H9 (cell line): ENCODE data around the gene CNMD. TPM values are rescaled to one million over a fixed set of nuclear protein-coding genes. Genes with fewer than 3 reads are reported as not detected.

ENCODE experiments used
- DNase-seq: peaks from one replicate; pipeline ENCODE4 v3.0.0-alpha.2; 2017
- H2AFZ ChIP-seq: one replicate; pipeline ENCODE4 v1.6.1; 2013; ENCODE audit warnings: mild to moderate bottlenecking, low read length, control low read depth, moderate library complexity
- H2AK5ac ChIP-seq: 2 replicates; pipeline ENCODE4 v1.6.1; 2013; ENCODE audit warnings: low read length, control low read depth, mixed read lengths; ENCODE audit not compliant: insufficient read length
- H2BK120ac ChIP-seq: one replicate; pipeline ENCODE4 v1.6.1; 2013; ENCODE audit warnings: low read depth, mild to moderate bottlenecking, low read length, control low read depth, inconsistent platforms; ENCODE audit not compliant: poor library complexity, severe bottlenecking
- H2BK12ac ChIP-seq: 2 replicates; pipeline ENCODE4 v1.6.1; 2013; ENCODE audit warnings: low read length, control low read depth, mixed read lengths, low read depth; ENCODE audit not compliant: insufficient read length
- H2BK15ac ChIP-seq: 2 replicates; pipeline ENCODE4 v1.6.1; 2013; ENCODE audit warnings: low read depth, low read length, control low read depth
- H2BK20ac ChIP-seq: one replicate; pipeline ENCODE4 v1.6.1; 2013; ENCODE audit warnings: low read depth, mild to moderate bottlenecking, low read length, control low read depth, inconsistent platforms; ENCODE audit not compliant: poor library complexity, severe bottlenecking
- H2BK5ac ChIP-seq: 2 replicates; pipeline ENCODE4 v1.6.1; 2013; ENCODE audit warnings: low read length, control low read depth, mixed read lengths; ENCODE audit not compliant: insufficient read length
- H3K14ac ChIP-seq: 2 replicates; pipeline ENCODE4 v1.6.1; 2013; ENCODE audit warnings: low read length, control low read depth; ENCODE audit not compliant: insufficient read depth
- H3K18ac ChIP-seq: 2 replicates; pipeline ENCODE4 v1.6.1; 2013; ENCODE audit warnings: low read depth, mild to moderate bottlenecking, mixed read lengths, low read length, control low read depth; ENCODE audit not compliant: insufficient read length
- H3K23ac ChIP-seq: 2 replicates; pipeline ENCODE4 v1.6.1; 2013; ENCODE audit warnings: low read length, control low read depth, mixed read lengths, low read depth; ENCODE audit not compliant: insufficient read length
- H3K23me2 ChIP-seq: 2 replicates; pipeline ENCODE4 v1.6.1; 2013; ENCODE audit warnings: low read depth, mild to moderate bottlenecking, mixed read lengths, low read length, control low read depth; ENCODE audit not compliant: insufficient read length, poor library complexity, severe bottlenecking
- H3K27ac ChIP-seq: 2 replicates; pipeline ENCODE4 v1.5.1; 2013; ENCODE audit warnings: low read length, control low read depth, mixed read lengths, low read depth; ENCODE audit not compliant: insufficient read length
- H3K27me3 ChIP-seq: 2 replicates; pipeline ENCODE4 v1.6.1; 2013; ENCODE audit warnings: low read length, control low read depth, inconsistent platforms; ENCODE audit not compliant: insufficient read depth
- H3K4ac ChIP-seq: 2 replicates; pipeline ENCODE4 v1.6.1; 2013; ENCODE audit warnings: low read depth, mild to moderate bottlenecking, control low read depth, inconsistent platforms, low read length, moderate library complexity
- H3K4me1 ChIP-seq: 2 replicates; pipeline ENCODE4 v1.6.1; 2013; ENCODE audit warnings: low read length, control low read depth, inconsistent platforms; ENCODE audit not compliant: insufficient read depth
- H3K4me2 ChIP-seq: 2 replicates; pipeline ENCODE4 v1.6.1; 2013; ENCODE audit warnings: low read length, control low read depth, mixed read lengths; ENCODE audit not compliant: insufficient read length, insufficient read depth
- H3K56ac ChIP-seq: 2 replicates; pipeline ENCODE4 v1.6.1; 2013; ENCODE audit warnings: low read depth, mild to moderate bottlenecking, mixed read lengths, low read length, control low read depth; ENCODE audit not compliant: insufficient read length
- H3K79me1 ChIP-seq: 2 replicates; pipeline ENCODE4 v1.6.1; 2013; ENCODE audit warnings: low read depth, mild to moderate bottlenecking, moderate library complexity, low read length, control low read depth, inconsistent platforms; ENCODE audit not compliant: insufficient read depth, poor library complexity, severe bottlenecking
- H3K79me2 ChIP-seq: 2 replicates; pipeline ENCODE4 v1.6.1; 2013; ENCODE audit warnings: low read length, control low read depth, inconsistent platforms; ENCODE audit not compliant: insufficient read depth
- H3K9ac ChIP-seq: 2 replicates; pipeline ENCODE4 v1.6.1; 2013; ENCODE audit warnings: low read length, control low read depth, mixed read lengths; ENCODE audit not compliant: insufficient read length; ENCODE audit errors: extremely low read depth
- H3K9me3 ChIP-seq: one replicate; pipeline ENCODE4 v1.6.1; 2013; ENCODE audit warnings: low read depth, low read length, inconsistent platforms; ENCODE audit not compliant: control insufficient read depth
- H3T11ph ChIP-seq: one replicate; pipeline ENCODE4 v1.6.1; 2013; ENCODE audit warnings: mild to moderate bottlenecking, low read length, control low read depth, inconsistent platforms
- H4K20me1 ChIP-seq: one replicate; pipeline ENCODE4 v1.6.1; 2013; ENCODE audit not compliant: control insufficient read depth, insufficient read length, insufficient read depth
- H4K5ac ChIP-seq: 2 replicates; pipeline ENCODE4 v1.6.1; 2013; ENCODE audit warnings: low read depth, mild to moderate bottlenecking, mixed read lengths, low read length, control low read depth; ENCODE audit not compliant: insufficient read length
- H4K8ac ChIP-seq: replicated peaks from 2 replicates; pipeline ENCODE4 v1.6.1; 2013; ENCODE audit warnings: low read length, control low read depth, mixed read lengths, low read depth; ENCODE audit not compliant: insufficient read length
- H4K91ac ChIP-seq: 2 replicates; pipeline ENCODE4 v1.6.1; 2013; ENCODE audit warnings: low read depth, mild to moderate bottlenecking, moderate library complexity, mixed read lengths, low read length, control low read depth; ENCODE audit not compliant: insufficient read length
- H3K27ac Mint-ChIP-seq, 3 experiments: 2 replicates in 2 of 3; 3 replicates in 1 of 3; pipeline ENCODE4 v1.8.0; 2020 to 2021; ENCODE audit warnings: mixed read lengths in 3 of 3, mild to moderate bottlenecking in 1 of 3, moderate library complexity in 1 of 3
- H3K27me3 Mint-ChIP-seq: 2 replicates; pipeline ENCODE4 v1.8.0; 2021; ENCODE audit warnings: low read depth, mild to moderate bottlenecking, moderate library complexity, mixed read lengths
- H3K36me3 Mint-ChIP-seq, 3 experiments: 2 replicates in 2 of 3; 3 replicates in 1 of 3; pipeline ENCODE4 v1.8.0; 2020 to 2021; ENCODE audit warnings: low read depth in 3 of 3, mixed read lengths in 3 of 3; ENCODE audit not compliant: insufficient read depth in 1 of 3
- H3K4me1 Mint-ChIP-seq, 2 experiments: 2 replicates each; pipeline ENCODE4 v1.8.0; 2020; ENCODE audit warnings: mixed read lengths in 2 of 2
- H3K4me3 Mint-ChIP-seq, 2 experiments: 2 replicates in 1 of 2; 3 replicates in 1 of 2; pipeline ENCODE4 v1.8.0; 2020 to 2021; ENCODE audit warnings: mild to moderate bottlenecking in 2 of 2, mixed read lengths in 2 of 2, moderate library complexity in 1 of 2
- H3K9me3 Mint-ChIP-seq, 2 experiments: 2 replicates in 1 of 2; 3 replicates in 1 of 2; pipeline ENCODE4 v1.8.0; 2020; ENCODE audit warnings: mild to moderate bottlenecking in 2 of 2, mixed read lengths in 2 of 2, moderate library complexity in 1 of 2
- WGBS: extraction: QIAGEN DNeasy Blood & Tissue Kit; methylation state at CpG from one replicate; pipeline ENCODE4 v1.1.7; 2013; ENCODE audit warnings: missing lambda C conversion rate, low lambda C conversion rate, mixed read lengths; ENCODE audit not compliant: insufficient read length; ENCODE audit errors: extremely low coverage; 5-methylcytosine and 5-hydroxymethylcytosine counted together
- total RNA-seq: library from RNA; stranded (reverse); gene quantifications from 2 replicates; pipeline ENCODE4 v1.2.1, GENCODE V29; 2021
- TF ChIP-seq, protein P1 (sequence below): fragments of 200-600 bp; sonication (generic); conservative IDR thresholded peaks from 3 replicates; pipeline ENCODE4 v1.8.0; 2021; ENCODE audit warnings: antibody characterized with exemption, mild to moderate bottlenecking

CNMD gene
- total RNA-seq, 1 experiment from 2014 or later, result 96.0 TPM

DNA sequence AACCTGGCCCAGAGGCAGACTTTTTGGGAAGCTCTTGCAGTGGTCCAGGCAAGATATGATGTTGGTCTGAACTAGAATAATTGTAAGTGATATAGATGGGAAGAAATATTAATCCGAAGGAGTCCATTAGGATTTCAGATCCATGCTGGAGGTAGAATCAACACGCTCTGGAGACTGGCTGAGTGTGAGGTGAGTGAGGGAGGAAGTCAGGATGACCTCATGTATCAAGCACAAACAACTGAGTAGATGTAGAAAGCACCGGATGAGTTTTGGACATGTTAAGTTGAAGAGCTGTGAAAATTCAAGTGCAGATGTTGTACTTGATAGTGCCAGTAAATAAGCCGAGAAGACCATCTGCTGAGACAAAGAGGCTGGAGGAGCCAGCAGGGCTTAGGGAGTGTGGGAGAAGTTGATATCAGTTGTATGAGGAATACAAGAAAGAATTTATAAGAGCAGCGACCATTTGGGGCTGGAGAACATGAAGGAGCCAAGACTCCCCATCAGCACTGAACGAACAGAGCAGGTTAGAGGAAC lies 5.3 kb upstream of the CNMD start:
- H3K79me2 ChIP-seq, result no peaks in the 10 kb centered on the region
- Mint-ChIP-seq H3K27ac (no peak overlapping the region; a peak in 1 of 7 replicates), H3K36me3 (peaks cover 0 to 23% (median 15%) of the 10 kb centered on the region in 3 experiments; a peak in 5 of 7 replicates), H3K9me3 (peaks cover 9 to 15% of the 10 kb centered on the region in 2 experiments; a peak in 4 of 5 replicates), H3K4me1 (peaks cover 14 to 18% of the 10 kb centered on the region in 2 experiments), H3K27me3 (peaks cover 6% of the 10 kb centered on the region; the same call in 1 of the 2 replicates), H3K4me3 (no peak overlapping the region)
- no peak overlapping the region for H2BK5ac ChIP-seq
- no peak overlapping the region for H3K4me2 ChIP-seq
- TF ChIP-seq, protein P1, sequence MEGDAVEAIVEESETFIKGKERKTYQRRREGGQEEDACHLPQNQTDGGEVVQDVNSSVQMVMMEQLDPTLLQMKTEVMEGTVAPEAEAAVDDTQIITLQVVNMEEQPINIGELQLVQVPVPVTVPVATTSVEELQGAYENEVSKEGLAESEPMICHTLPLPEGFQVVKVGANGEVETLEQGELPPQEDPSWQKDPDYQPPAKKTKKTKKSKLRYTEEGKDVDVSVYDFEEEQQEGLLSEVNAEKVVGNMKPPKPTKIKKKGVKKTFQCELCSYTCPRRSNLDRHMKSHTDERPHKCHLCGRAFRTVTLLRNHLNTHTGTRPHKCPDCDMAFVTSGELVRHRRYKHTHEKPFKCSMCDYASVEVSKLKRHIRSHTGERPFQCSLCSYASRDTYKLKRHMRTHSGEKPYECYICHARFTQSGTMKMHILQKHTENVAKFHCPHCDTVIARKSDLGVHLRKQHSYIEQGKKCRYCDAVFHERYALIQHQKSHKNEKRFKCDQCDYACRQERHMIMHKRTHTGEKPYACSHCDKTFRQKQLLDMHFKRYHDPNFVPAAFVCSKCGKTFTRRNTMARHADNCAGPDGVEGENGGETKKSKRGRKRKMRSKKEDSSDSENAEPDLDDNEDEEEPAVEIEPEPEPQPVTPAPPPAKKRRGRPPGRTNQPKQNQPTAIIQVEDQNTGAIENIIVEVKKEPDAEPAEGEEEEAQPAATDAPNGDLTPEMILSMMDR, result no peak
- no peaks in the 10 kb centered on the region for H3K79me1 ChIP-seq
- H3K56ac ChIP-seq, result no peak overlapping the region
- H3K18ac ChIP-seq, result no peak overlapping the region
- no peak overlapping the region for H2BK12ac ChIP-seq
- no peak overlapping the region for H2BK15ac ChIP-seq
- no peak overlapping the region for H3K4ac ChIP-seq
- no peak for DNase-seq
- H4K91ac ChIP-seq, result no peak overlapping the region
- H4K20me1 ChIP-seq, result no peaks in the 10 kb centered on the region
- no peaks in the 10 kb centered on the region for H3K9me3 ChIP-seq
- WGBS, result no CpG with 5 or more reads among the region's 6 CpGs
- no peaks in the 10 kb centered on the region for H3K27me3 ChIP-seq
- H3K27ac ChIP-seq, result no peak overlapping the region
- no peak overlapping the region for H2AFZ ChIP-seq
- H3T11ph ChIP-seq, result no peak overlapping the region
- no peak overlapping the region for H3K23ac ChIP-seq
- H2BK120ac ChIP-seq, result no peak overlapping the region
- H3K4me1 ChIP-seq, result no peaks in the 10 kb centered on the region; the same call in 1 of the 2 replicates
- no peak overlapping the region for H4K5ac ChIP-seq
- no peak overlapping the region for H3K14ac ChIP-seq
- no peaks in the 10 kb centered on the region for H3K23me2 ChIP-seq
- H3K9ac ChIP-seq, result no peak overlapping the region
- H2BK20ac ChIP-seq, result no peak overlapping the region
- H2AK5ac ChIP-seq, result no peak overlapping the region
- no peak overlapping the region for H4K8ac ChIP-seq
